Measurements from ENCODE around the gene WNT1.

The WNT1 gene

DNA sequence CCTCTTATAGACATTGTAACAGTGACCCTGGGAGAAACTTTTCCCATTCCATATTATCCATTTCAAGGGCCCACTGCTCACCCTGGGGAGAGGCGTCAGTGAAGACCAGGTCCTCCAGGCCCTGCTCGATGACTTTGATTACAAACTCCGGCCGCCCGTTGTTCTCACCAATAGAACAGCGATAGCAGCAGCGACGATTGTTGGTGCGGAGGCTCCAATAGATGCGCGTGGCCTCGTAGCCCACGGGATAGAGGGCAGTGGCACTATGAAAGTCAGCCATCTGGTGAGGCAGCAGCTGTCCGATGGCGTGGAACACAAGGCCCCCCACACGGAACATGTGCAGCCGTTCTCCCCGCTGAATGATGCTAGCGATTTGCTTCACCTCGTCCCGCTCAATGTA, 48.0 kb downstream of the WNT1 start:
- no peaks in the 10 kb centered on the region for H3K9me3 ChIP-seq (ENCODE audit: control insufficient read depth in 5 of 5, low read length in 5 of 5)
- H3K27ac ChIP-seq (ENCODE audit: low read depth, low read length): no peak overlapping the region
- no peaks in the 10 kb centered on the region for H3K27me3 ChIP-seq (ENCODE audit: control insufficient read depth in 5 of 5, insufficient read depth in 4 of 5, low read length in 5 of 5)
- no peak overlapping the region for H3K9ac ChIP-seq (ENCODE audit: low read length in 5 of 5)
- no peak overlapping the region for H3K4me3 ChIP-seq (ENCODE audit: low read depth in 1 of 5, low read length in 5 of 5)
- H3K4me1 ChIP-seq (ENCODE audit: control insufficient read depth in 5 of 5, insufficient read depth in 5 of 5, low read length in 5 of 5): no peaks in the 10 kb centered on the region
- H3K36me3 ChIP-seq (ENCODE audit: control insufficient read depth in 5 of 5, insufficient read depth in 5 of 5, low read length in 5 of 5): peaks cover 12 to 95% (median 91%) of the 10 kb centered on the region in 5 donors

DNA sequence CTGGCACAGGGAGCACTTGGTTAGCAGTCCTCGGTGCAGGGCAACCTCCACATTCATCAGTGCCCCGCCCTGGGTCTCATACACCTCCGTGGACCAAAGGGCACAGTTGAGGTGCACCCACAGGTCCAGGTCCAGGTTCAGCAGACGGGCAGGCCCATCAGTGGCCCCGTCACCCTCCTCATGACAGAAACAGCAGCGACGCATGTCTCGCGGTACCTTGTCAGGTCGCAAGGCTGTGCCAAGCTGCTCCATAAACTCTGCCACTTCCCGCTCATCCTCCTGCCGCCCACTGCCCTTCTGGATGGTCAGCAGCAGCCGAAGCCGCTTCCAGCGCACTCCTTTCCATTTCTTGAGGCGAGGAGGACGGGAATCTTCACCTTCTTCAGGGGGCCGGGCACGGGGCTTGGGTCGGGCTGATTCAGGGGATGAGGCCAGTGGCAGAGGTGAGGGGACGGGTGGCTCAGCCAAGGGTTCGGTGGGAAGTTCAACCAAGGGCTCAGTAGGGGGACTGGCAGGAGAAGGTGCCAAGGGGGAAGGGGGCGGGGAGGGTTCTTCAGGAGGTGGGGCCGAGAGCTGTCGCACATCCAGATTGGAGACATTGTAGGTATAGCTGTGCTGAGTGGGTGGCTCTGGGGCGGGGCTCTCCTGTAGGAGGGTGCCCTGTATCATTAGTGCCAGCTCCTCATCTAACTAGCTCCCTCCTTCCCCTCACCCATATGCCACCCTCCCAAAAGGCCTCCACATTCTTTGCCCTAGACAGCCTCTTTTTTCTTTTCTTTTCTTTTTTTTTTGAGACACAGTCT, 48.8 kb downstream of the WNT1 start:
- no peak overlapping the region for H3K9ac ChIP-seq (ENCODE audit: low read length in 5 of 5)
- no peak overlapping the region for H3K4me3 ChIP-seq (ENCODE audit: low read depth in 1 of 5, low read length in 5 of 5)
- H3K27ac ChIP-seq (ENCODE audit: low read depth, low read length): no peak overlapping the region
- H3K36me3 ChIP-seq (ENCODE audit: control insufficient read depth in 5 of 5, insufficient read depth in 5 of 5, low read length in 5 of 5): peaks cover 12 to 96% (median 90%) of the 10 kb centered on the region in 5 donors
- no peaks in the 10 kb centered on the region for H3K27me3 ChIP-seq (ENCODE audit: control insufficient read depth in 5 of 5, insufficient read depth in 4 of 5, low read length in 5 of 5)
- H3K4me1 ChIP-seq (ENCODE audit: control insufficient read depth in 5 of 5, insufficient read depth in 5 of 5, low read length in 5 of 5): no peaks in the 10 kb centered on the region
- no peaks in the 10 kb centered on the region for H3K9me3 ChIP-seq (ENCODE audit: control insufficient read depth in 5 of 5, low read length in 5 of 5)

DNA sequence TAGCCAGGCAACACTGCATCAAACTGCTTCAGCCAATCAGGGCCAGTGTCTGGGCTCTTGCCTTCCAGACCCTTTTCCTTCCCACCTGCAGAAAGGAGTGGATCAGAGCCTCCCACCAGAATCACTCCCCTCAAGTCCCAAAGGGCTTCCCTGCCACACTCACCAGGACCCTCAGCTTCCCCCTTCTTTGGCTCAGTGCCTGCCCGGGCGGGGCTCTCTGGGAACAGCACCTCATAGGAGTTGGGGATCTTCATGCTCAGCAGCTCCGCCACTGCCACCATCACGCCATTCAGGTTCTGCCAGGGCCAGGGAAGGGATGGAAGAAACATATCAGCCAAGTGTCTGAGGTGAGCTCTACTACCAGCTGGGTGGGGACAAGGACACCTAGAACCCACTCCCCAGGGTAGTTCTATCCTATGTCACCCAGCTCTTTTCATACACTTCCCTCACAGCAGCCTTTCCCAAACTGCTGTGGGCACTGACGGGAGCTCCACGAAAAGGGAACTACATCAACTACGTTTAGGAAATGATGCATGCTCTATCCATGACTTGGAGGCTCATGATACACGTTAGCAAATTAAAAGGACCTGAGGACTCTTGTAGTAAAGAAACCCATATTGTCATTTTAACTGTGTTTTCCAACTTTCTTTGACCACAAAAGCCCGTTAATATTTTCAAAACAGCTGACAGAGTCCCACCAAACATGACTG, 49.9 kb downstream of the WNT1 start:
- no peaks in the 10 kb centered on the region for H3K9me3 ChIP-seq (ENCODE audit: control insufficient read depth in 5 of 5, low read length in 5 of 5)
- H3K4me3 ChIP-seq (ENCODE audit: low read depth in 1 of 5, low read length in 5 of 5): no peak overlapping the region
- no peak overlapping the region for H3K9ac ChIP-seq (ENCODE audit: low read length in 5 of 5)
- H3K27ac ChIP-seq (ENCODE audit: low read depth, low read length): no peak overlapping the region
- peaks cover 12 to 96% (median 90%) of the 10 kb centered on the region in 5 donors for H3K36me3 ChIP-seq (ENCODE audit: control insufficient read depth in 5 of 5, insufficient read depth in 5 of 5, low read length in 5 of 5)
- H3K4me1 ChIP-seq (ENCODE audit: control insufficient read depth in 5 of 5, insufficient read depth in 5 of 5, low read length in 5 of 5): no peaks in the 10 kb centered on the region
- no peaks in the 10 kb centered on the region for H3K27me3 ChIP-seq (ENCODE audit: control insufficient read depth in 5 of 5, insufficient read depth in 4 of 5, low read length in 5 of 5)

DNA sequence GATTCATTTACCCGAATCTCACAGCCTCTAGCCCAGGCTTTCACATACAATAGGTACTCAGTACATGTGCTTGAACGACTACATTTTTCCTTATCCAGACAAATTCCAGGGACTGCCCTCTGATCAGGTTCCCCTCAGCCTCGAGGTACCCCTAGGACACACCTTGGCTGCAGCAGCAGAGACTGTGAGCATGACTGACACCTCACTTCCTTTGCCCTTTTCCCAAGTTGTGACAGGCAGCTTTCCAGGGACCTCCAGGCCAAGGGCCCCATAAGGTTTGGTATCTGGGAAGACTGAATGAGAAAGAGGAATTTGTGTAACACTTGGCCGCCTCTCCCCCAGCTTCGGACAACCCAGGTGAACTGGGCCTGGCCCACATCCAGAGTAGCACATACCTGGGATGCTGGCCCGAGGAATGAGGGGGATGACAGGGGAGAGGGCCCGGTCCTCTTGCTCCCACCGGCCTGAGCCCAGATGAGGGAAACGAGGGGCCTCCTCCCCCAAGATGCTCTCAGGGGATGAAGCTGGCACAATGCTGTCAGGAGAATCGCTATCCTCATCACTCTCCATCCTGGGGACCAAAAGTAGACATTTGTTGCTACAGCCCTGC, 50.6 kb downstream of the WNT1 start:
- Histone ChIP-seq H3K36me3 (ENCODE audit: control insufficient read depth in 5 of 5, insufficient read depth in 5 of 5, low read length in 5 of 5) (peaks cover 12 to 96% (median 91%) of the 10 kb centered on the region in 5 donors), H3K27me3 (ENCODE audit: control insufficient read depth in 5 of 5, insufficient read depth in 4 of 5, low read length in 5 of 5) (no peaks in the 10 kb centered on the region), H3K27ac (ENCODE audit: low read depth, low read length) (no peak overlapping the region), H3K9ac (ENCODE audit: low read length in 5 of 5) (no peak overlapping the region), H3K4me1 (ENCODE audit: control insufficient read depth in 5 of 5, insufficient read depth in 5 of 5, low read length in 5 of 5) (no peaks in the 10 kb centered on the region), H3K4me3 (ENCODE audit: low read depth in 1 of 5, low read length in 5 of 5) (no peak overlapping the region), H3K9me3 (ENCODE audit: control insufficient read depth in 5 of 5, low read length in 5 of 5) (no peaks in the 10 kb centered on the region)

DNA sequence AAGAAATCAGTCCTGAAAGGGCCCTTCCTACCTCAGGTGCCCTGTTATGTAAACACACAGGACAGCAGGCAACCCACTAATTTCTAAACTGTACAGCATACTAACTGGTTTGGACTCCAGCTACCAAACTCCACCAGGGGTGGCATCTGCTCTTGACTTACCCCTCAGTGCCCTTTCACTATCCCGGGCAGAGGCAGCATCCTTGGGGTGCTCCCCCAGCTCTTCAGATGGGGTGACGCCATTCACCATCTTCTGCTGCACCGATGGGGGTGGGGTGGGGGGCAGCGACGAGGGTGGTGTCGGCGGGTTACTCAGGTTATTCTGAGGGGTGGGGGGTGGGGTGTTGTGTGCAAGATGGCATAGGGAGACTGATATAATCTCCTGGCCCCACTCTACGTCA, 52.0 kb downstream of the WNT1 start:
- Histone ChIP-seq H3K36me3 (ENCODE audit: control insufficient read depth in 5 of 5, insufficient read depth in 5 of 5, low read length in 5 of 5) (peaks cover 10 to 96% (median 91%) of the 10 kb centered on the region in 5 donors), H3K4me3 (ENCODE audit: low read depth in 1 of 5, low read length in 5 of 5) (no peak overlapping the region), H3K9me3 (ENCODE audit: control insufficient read depth in 5 of 5, low read length in 5 of 5) (no peaks in the 10 kb centered on the region), H3K27ac (ENCODE audit: low read depth, low read length) (no peak overlapping the region), H3K27me3 (ENCODE audit: control insufficient read depth in 5 of 5, insufficient read depth in 4 of 5, low read length in 5 of 5) (no peaks in the 10 kb centered on the region), H3K9ac (ENCODE audit: low read length in 5 of 5) (no peak overlapping the region), H3K4me1 (ENCODE audit: control insufficient read depth in 5 of 5, insufficient read depth in 5 of 5, low read length in 5 of 5) (no peaks in the 10 kb centered on the region)

DNA sequence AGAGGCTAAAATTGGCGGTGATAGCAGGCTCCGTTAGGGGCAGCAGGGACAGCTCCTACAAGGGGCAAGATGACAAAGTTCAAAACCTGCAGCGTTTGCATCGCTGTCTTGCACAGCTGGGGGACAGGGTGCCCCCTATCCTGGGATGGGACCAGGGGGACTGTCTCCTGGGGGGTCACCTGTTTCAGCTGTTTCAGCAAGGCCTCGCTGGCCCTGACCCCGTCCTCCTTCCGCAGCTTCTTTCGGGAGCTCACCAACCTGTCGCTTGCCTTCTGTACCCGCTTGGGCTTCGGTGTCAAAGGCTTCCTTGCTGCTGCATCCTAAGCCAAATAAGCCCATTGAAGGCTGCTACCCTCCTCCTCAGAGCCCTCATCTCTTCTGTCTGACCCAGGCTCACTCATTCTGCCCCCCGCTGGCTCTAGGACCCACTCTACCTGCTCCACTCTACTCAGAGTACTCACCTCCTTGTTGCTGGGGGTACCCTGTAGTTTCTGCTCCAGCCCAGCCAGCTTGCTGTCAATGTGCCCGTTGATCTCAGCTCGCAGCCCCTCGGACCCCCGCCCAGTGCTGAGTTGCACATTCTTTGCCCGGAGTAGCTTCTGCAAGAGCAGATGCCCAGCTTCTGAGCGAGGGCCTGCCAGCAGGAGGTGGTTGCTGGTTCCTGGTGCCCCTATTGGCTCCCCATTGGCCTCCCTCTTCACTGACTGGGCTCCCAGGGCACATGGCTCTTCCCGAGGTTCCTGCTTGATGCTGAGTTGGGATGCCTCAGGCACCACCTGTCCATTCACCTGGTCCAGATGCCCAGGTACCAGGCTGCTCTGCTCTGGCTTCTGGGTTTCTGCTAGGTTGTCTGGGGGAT, 52.8 kb downstream of the WNT1 start:
- Histone ChIP-seq H3K36me3 (ENCODE audit: control insufficient read depth in 5 of 5, insufficient read depth in 5 of 5, low read length in 5 of 5) (peaks cover 2 to 93% (median 85%) of the 10 kb centered on the region in 5 donors), H3K4me3 (ENCODE audit: low read depth in 1 of 5, low read length in 5 of 5) (no peak overlapping the region), H3K9me3 (ENCODE audit: control insufficient read depth in 5 of 5, low read length in 5 of 5) (no peaks in the 10 kb centered on the region), H3K9ac (ENCODE audit: low read length in 5 of 5) (no peak overlapping the region), H3K27ac (ENCODE audit: low read depth, low read length) (no peak overlapping the region), H3K4me1 (ENCODE audit: control insufficient read depth in 5 of 5, insufficient read depth in 5 of 5, low read length in 5 of 5) (no peaks in the 10 kb centered on the region), H3K27me3 (ENCODE audit: control insufficient read depth in 5 of 5, insufficient read depth in 4 of 5, low read length in 5 of 5) (no peaks in the 10 kb centered on the region)

DNA sequence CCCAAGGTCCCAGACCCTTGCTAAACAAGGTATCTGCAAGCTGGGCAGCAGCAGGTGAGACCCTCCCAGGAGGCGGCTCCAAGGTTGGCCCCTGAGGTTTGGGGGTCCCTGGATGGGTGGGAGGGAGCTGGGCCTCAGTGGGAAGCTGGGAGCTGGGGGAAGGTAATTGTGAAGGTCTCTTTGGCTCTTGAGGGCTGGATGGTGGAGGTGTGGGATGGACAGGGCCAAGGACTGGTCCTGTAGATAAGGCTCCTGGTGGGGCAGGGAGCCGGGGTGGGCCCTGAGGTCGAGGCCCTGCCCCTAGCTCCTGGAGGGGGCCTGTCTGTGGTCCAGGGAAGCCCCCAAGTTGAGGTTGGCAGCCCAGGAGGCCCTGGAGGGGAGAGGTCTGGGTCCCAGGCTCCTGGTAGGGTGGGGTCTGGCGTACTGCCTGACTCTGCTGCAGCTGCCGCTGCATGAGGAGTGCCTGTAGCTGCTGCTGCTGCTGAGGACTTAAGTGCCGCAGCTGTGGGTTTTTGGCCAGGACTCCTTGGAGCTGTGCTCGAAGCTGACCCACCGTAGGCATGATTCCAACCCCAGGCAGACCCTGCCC, 53.5 kb downstream of the WNT1 start:
- H3K9ac ChIP-seq (ENCODE audit: low read length in 5 of 5): no peak overlapping the region
- peaks cover 2 to 88% (median 80%) of the 10 kb centered on the region in 5 donors for H3K36me3 ChIP-seq (ENCODE audit: control insufficient read depth in 5 of 5, insufficient read depth in 5 of 5, low read length in 5 of 5)
- no peak overlapping the region for H3K27ac ChIP-seq (ENCODE audit: low read depth, low read length)

More for the DNA sequence above, 53.5 kb downstream of the WNT1 start:
- H3K4me3 ChIP-seq (ENCODE audit: low read depth in 1 of 5, low read length in 5 of 5): no peak overlapping the region
- H3K27me3 ChIP-seq (ENCODE audit: control insufficient read depth in 5 of 5, insufficient read depth in 4 of 5, low read length in 5 of 5): no peaks in the 10 kb centered on the region
- H3K9me3 ChIP-seq (ENCODE audit: control insufficient read depth in 5 of 5, low read length in 5 of 5): no peaks in the 10 kb centered on the region
- H3K4me1 ChIP-seq (ENCODE audit: control insufficient read depth in 5 of 5, insufficient read depth in 5 of 5, low read length in 5 of 5): no peaks in the 10 kb centered on the region
